ENCODE results near the gene CTIF. TPM values are rescaled to one million over a fixed set of nuclear protein-coding genes. Genes with fewer than 3 reads are reported as not detected.

Gene CTIF
- total and polyA plus RNA-seq, 4 donors: 10.6 to 26.7 (median 12.3) TPM

DNA sequence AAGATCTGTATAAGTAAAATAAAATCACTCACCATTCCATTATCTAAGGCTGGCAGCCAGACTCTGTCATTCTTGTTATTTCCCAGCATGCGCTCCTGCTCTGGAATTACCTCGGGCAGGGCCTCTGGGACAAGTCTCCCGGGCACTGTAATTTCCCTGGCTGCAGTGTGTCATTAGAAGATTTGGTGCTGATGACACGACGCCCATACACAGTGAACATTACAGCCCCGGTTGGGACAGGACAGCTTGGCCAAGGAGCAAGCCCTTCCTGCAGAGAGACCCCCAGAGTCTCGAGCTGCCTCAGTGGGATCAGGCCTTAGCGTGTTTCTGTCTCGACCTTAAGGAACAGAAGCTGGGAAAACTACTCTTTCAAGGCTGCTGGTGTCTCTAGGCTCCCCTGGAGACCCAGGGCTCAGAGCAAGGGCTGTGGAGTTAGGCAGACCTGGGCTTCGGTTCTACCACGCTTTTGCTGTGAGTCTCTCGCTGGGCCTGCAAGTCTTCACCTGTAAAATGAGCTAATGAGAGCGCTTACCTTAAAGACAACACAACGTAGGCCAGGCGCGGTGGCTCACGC is 372.2 kb downstream of the CTIF start:
- no peaks in the 10 kb centered on the region for H3K36me3 ChIP-seq (ENCODE audit: control insufficient read depth in 4 of 4, insufficient read depth in 3 of 4, low read depth in 1 of 4, low read length in 3 of 4)
- H3K27ac ChIP-seq (ENCODE audit: low read depth in 1 of 2, low read length in 2 of 2): no peak overlapping the region
- 96% methylated on average over 17 of the region's 17 CpGs for WGBS
- no peak overlapping the region for H3K4me3 ChIP-seq (ENCODE audit: low read depth in 1 of 3, low read length in 3 of 3)
- no peaks in the 10 kb centered on the region for H3K9me3 ChIP-seq (ENCODE audit: control insufficient read depth in 4 of 4, low read length in 3 of 4)
- no peak for TF ChIP-seq TAF1 (conservative IDR thresholded peaks at IDR 0.05)
- no peak for TF ChIP-seq GABPA (IDR thresholded peaks at IDR 0.05 in 1 of 2, conservative IDR thresholded peaks at IDR 0.05 in 1 of 2)
- no peak for TF ChIP-seq FOXA2 (IDR thresholded peaks at IDR 0.05)
- no peak for TF ChIP-seq SP1 (IDR thresholded peaks at IDR 0.05)
- no peak for TF ChIP-seq YY1 (IDR thresholded peaks at IDR 0.05)
- no peaks in the 10 kb centered on the region for H3K27me3 ChIP-seq (ENCODE audit: control insufficient read depth in 4 of 4, insufficient read depth in 4 of 4, low read length in 3 of 4)
- no peak for DNase-seq (ENCODE audit: low spot score)
- no peak overlapping the region for H3K9ac ChIP-seq (ENCODE audit: low read depth in 1 of 2, low read length in 2 of 2)
- no peaks in the 10 kb centered on the region for H3K4me1 ChIP-seq (ENCODE audit: control insufficient read depth in 4 of 4, insufficient read depth in 4 of 4, low read length in 3 of 4)

Small RNAs within 50 kb of the gene (small RNA-seq; reads per million reads assigned to genes)
- gene MIR4743: not detected

Other genes with a start within 250 kb of the CTIF start
- 1 to 10 TPM in 1 of 2 donors, under 1 TPM in 1; 0.19 to 1.1 TPM for gene ZBTB7C, start 129.6 kb upstream of the CTIF start, total RNA-seq
- gene ZBTB7C, start 129.6 kb upstream of the CTIF start, polyA plus RNA-seq: under 1 TPM; 0.22 to 0.67 TPM

Data from liver (tissue), 10 donors.